ENCODE results near the gene SDHAF2.

DNA sequence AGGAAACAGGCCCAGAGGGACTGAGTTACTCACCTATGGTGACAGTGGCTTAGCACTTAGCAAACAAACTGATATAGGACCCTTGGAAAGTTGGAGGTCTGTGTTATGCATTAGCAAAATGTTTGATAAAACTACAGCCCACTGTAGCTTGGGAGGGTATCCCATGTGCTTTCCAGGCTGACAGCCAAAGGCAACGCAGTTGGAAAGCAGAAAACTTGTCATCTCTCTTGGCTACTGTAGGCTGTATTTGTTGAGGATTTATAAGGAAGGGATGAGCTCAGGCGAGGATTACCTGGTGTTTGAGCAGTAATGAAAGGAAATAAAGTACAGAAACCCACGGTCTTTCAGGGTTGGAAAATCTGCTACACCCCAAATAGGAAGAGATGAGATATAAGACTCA, 23.8 kb downstream of the SDHAF2 start:
- no peak for TF ChIP-seq OSR1 (CRISPR knock-in tag; IDR thresholded peaks at IDR 0.05)
- no peak for TF ChIP-seq ISL1 (CRISPR knock-in tag; IDR thresholded peaks at IDR 0.05)
- no peak for TF ChIP-seq GLIS3 (CRISPR knock-in tag; IDR thresholded peaks at IDR 0.05)
- no peak for TF ChIP-seq PPARA (CRISPR knock-in tag; IDR thresholded peaks at IDR 0.05; ENCODE audit: borderline replicate concordance)
- TF ChIP-seq ARNTL (CRISPR knock-in tag; IDR thresholded peaks at IDR 0.05; ENCODE audit: borderline replicate concordance, low read depth) = no peak
- TF ChIP-seq, protein P1, sequence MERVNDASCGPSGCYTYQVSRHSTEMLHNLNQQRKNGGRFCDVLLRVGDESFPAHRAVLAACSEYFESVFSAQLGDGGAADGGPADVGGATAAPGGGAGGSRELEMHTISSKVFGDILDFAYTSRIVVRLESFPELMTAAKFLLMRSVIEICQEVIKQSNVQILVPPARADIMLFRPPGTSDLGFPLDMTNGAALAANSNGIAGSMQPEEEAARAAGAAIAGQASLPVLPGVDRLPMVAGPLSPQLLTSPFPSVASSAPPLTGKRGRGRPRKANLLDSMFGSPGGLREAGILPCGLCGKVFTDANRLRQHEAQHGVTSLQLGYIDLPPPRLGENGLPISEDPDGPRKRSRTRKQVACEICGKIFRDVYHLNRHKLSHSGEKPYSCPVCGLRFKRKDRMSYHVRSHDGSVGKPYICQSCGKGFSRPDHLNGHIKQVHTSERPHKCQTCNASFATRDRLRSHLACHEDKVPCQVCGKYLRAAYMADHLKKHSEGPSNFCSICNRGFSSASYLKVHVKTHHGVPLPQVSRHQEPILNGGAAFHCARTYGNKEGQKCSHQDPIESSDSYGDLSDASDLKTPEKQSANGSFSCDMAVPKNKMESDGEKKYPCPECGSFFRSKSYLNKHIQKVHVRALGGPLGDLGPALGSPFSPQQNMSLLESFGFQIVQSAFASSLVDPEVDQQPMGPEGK (CRISPR knock-in tag; IDR thresholded peaks at IDR 0.05; ENCODE audit: borderline replicate concordance) = no peak
- TF ChIP-seq, protein P2, sequence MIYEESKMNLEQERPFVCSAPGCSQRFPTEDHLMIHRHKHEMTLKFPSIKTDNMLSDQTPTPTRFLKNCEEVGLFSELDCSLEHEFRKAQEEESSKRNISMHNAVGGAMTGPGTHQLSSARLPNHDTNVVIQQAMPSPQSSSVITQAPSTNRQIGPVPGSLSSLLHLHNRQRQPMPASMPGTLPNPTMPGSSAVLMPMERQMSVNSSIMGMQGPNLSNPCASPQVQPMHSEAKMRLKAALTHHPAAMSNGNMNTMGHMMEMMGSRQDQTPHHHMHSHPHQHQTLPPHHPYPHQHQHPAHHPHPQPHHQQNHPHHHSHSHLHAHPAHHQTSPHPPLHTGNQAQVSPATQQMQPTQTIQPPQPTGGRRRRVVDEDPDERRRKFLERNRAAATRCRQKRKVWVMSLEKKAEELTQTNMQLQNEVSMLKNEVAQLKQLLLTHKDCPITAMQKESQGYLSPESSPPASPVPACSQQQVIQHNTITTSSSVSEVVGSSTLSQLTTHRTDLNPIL (CRISPR knock-in tag; IDR thresholded peaks at IDR 0.05; ENCODE audit: low read depth) = no peak

Measured in SK-N-SH treated with all-trans-retinoic acid at 6 μM for 48 hours (cell line).